ENCODE measurements around the gene DCAF8. TPM values are rescaled to one million over a fixed set of nuclear protein-coding genes. Genes with fewer than 3 reads are reported as not detected.
"Not testable (repeated sequence)": the region's sequence is repeated elsewhere in the genome, so short reads cannot be mapped to it uniquely, and the experiment has no call there.

Gene DCAF8
- total RNA-seq, result 100 to 1,000 TPM in 1 of 2 donors, 10 to 100 TPM in 1; 86.3 to 115 TPM

DNA sequence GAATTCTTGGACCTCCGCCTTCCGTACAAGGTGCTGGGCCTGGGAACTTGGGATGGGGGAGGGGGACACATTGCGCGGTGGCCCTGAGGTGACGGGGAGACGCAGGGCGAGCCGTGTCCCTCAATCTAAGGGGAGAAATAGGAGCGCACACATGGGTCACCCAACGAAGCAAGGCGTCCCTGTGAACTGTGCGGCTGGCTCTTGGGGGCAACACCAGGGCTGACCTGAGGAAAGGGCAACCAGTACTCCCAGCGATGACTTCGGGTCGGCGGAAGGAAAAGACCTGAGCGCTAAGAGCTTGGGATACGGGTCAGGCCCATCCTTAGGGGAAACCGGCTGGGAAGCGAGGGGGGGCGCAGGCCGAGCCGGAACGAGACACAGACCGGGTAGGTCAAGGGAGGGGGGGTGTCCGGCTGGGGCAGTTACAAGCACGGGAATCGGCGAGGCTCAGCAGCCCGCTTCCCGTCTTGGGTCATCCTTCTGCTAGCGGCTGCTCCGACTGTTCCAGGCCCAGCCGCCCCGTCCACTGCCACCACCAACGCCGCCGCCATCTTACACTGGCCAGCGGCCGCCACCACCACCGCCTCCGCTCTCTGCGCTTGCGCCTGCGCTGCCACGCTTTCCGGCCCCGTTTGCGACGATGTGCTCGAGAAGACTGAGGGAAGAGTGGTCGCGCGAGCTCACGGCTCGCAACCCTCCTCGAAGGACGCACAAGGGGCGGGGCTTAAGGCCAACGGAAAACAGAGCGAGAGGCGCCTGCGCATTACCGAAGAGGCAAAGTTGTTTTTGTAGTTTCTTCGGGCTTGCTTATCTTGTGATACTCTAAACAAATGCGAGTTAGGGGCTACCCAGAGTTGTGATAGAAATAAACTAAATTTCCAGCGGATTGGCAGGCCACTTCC is at the start of gene DCAF8:
Gene DCAF8, minus strand, starts transcription at position 657 of the 902 bp plus-strand sequence. CDS start 18,541 bp downstream, outside the sequence.
- Mint-ChIP-seq H3K9me3 (no peaks in the 10 kb centered on the region), H3K27ac (peak within 1 kb of the TSS; percentile 96 to 100), H3K36me3 (peaks cover 4% of the 10 kb centered on the region), H3K27me3 (no peaks in the 10 kb centered on the region), H3K4me1 (ENCODE audit: low read depth in 2 of 2) (peaks cover 37 to 42% of the 10 kb centered on the region in 2 donors), H3K4me3 (peak within 1 kb of the TSS; percentile 96)
- peak; percentile 94 to 97 for ATAC-seq
- peak; percentile 98 for DNase-seq (ENCODE audit: low spot score)

GRCh38 chr1:160309571-160309970 is 47.2 kb upstream of the DCAF8 start:
- Mint-ChIP-seq H3K4me1 (ENCODE audit: low read depth in 2 of 2) (peaks cover 0 to 3% of the 10 kb centered on the region in 2 donors), H3K27ac (no peak overlapping the region), H3K9me3 (no peaks in the 10 kb centered on the region), H3K27me3 (no peaks in the 10 kb centered on the region), H3K36me3 (peaks cover 55% of the 10 kb centered on the region), H3K4me3 (no peak overlapping the region)
- no peak for DNase-seq (ENCODE audit: low spot score)
- no peak for ATAC-seq

DNA sequence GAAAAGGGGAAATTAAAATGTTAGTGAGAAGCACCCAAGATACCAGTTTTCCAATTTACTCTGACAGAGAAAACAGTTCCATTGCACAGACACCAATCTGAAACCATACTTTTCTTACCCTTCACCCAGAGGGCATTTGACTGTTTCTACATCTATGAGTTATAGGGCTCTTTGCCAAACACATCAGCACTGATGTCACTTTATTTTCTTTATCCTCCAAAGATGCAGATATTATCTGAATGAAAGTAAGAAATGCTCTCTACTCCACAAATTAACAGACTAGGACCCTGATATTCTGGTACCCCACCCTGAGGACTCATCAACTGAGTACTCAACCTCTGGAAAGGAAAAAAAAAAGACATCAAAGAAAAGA is 46.8 kb upstream of the DCAF8 start:
- Mint-ChIP-seq H3K27ac (no peak overlapping the region), H3K27me3 (no peaks in the 10 kb centered on the region), H3K9me3 (no peaks in the 10 kb centered on the region), H3K4me3 (no peak overlapping the region), H3K4me1 (ENCODE audit: low read depth in 2 of 2) (peaks cover 0 to 3% of the 10 kb centered on the region in 2 donors), H3K36me3 (peaks cover 54% of the 10 kb centered on the region)
- no peak for DNase-seq (ENCODE audit: low spot score)
- ATAC-seq, result no peak

GRCh38 chr1:160308451-160309184 is 46.3 kb upstream of the DCAF8 start:
- Mint-ChIP-seq H3K27me3 (no peaks in the 10 kb centered on the region), H3K4me3 (no peak overlapping the region), H3K4me1 (ENCODE audit: low read depth in 2 of 2) (peaks cover 0 to 3% of the 10 kb centered on the region in 2 donors), H3K36me3 (peaks cover 51% of the 10 kb centered on the region), H3K9me3 (no peaks in the 10 kb centered on the region), H3K27ac (no peak overlapping the region)
- DNase-seq (ENCODE audit: low spot score), result no peak
- no peak for ATAC-seq

DNA sequence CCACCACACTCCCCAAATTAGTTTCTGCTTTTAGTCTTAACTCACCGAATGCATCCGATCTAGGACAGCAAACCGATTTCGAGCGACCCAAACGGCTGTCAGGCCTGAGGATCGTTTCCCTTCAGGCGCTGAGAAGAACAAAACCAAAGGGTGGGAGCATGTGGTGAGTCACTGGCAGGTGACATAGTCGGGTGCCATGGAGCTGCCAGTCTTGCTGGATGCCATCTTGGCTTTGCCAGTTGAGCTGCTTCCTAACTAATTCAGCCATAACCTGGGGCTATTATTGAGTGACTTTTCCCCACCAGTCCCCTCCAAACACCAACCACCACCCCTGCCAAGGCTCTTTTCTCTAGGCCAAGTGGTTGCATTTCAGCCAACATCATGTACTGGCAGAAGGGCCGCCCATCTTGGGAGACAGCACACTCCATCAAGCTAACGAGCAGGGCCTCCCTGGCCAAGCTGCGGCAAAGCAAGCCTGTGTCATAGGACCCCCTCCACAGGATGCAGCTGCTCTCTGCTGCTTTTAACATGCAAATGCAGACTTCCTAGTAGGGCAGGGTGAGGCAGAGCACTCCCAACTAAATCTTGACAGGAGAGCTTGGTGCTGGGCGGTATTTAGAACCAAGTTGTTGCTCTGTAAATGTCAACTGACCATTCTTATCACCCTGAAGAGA is 44.9 kb upstream of the DCAF8 start:
- Mint-ChIP-seq H3K4me1 (ENCODE audit: low read depth in 2 of 2) (no peaks in the 10 kb centered on the region), H3K27ac (no peak overlapping the region), H3K9me3 (no peaks in the 10 kb centered on the region), H3K36me3 (peaks cover 50% of the 10 kb centered on the region), H3K4me3 (no peak overlapping the region), H3K27me3 (no peaks in the 10 kb centered on the region)
- no peak for DNase-seq (ENCODE audit: low spot score)
- no peak for ATAC-seq

DNA sequence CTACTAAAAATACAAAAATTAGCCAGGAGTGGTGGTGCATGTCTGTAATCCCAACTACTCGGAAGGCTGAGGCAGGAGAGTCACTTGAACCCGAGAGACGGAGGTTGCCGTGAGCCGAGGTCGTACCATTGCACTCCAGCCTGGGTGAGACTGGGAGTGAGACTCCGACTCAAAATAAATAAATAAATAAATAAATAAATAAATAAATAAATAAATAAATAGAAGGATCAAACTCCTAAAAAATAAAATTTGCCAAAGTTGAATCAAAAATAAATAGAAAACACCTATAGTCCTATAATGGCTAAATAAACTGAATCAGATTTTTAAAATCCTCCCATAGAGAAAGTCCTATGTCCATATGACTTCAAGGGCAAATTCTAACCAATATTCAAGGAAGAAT is 37.8 kb upstream of the DCAF8 start:
- Mint-ChIP-seq H3K4me3 (no peak overlapping the region), H3K36me3 (peaks cover 54% of the 10 kb centered on the region), H3K4me1 (ENCODE audit: low read depth in 2 of 2) (no peaks in the 10 kb centered on the region), H3K27me3 (no peaks in the 10 kb centered on the region), H3K27ac (peak overlapping the region in 1 of 2 donors; percentile 51), H3K9me3 (no peaks in the 10 kb centered on the region)
- ATAC-seq (no peak), DNase-seq (ENCODE audit: low spot score) (no peak)

DNA sequence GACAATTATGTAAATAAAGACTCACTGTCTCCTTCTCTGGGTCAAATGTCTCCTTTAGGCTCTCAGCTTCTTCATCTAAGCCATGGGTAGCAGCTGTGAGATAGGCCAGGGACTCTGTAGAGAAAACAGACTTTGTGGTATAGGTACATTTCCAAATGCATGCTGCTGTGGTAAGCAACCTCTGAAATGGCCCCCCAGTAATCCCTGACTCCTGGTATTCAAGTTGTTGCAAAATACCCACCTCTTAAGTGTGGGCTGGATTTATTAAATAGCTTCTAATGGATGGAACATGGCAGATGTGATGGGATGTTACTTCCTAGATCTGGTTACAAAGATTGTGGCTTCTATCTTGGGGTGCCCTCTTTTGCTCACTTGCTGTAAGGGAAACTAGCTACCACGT is 33.7 kb upstream of the DCAF8 start:
- H3K9me3 Mint-ChIP-seq, result no peaks in the 10 kb centered on the region
- no peak overlapping the region for H3K27ac Mint-ChIP-seq
- no peak overlapping the region for H3K4me3 Mint-ChIP-seq
- ATAC-seq (no peak), DNase-seq (ENCODE audit: low spot score) (no peak)
- H3K27me3 Mint-ChIP-seq, result no peaks in the 10 kb centered on the region
- peaks cover 0 to 7% of the 10 kb centered on the region in 2 donors for H3K4me1 Mint-ChIP-seq (ENCODE audit: low read depth in 2 of 2)
- peaks cover 69% of the 10 kb centered on the region for H3K36me3 Mint-ChIP-seq

DNA sequence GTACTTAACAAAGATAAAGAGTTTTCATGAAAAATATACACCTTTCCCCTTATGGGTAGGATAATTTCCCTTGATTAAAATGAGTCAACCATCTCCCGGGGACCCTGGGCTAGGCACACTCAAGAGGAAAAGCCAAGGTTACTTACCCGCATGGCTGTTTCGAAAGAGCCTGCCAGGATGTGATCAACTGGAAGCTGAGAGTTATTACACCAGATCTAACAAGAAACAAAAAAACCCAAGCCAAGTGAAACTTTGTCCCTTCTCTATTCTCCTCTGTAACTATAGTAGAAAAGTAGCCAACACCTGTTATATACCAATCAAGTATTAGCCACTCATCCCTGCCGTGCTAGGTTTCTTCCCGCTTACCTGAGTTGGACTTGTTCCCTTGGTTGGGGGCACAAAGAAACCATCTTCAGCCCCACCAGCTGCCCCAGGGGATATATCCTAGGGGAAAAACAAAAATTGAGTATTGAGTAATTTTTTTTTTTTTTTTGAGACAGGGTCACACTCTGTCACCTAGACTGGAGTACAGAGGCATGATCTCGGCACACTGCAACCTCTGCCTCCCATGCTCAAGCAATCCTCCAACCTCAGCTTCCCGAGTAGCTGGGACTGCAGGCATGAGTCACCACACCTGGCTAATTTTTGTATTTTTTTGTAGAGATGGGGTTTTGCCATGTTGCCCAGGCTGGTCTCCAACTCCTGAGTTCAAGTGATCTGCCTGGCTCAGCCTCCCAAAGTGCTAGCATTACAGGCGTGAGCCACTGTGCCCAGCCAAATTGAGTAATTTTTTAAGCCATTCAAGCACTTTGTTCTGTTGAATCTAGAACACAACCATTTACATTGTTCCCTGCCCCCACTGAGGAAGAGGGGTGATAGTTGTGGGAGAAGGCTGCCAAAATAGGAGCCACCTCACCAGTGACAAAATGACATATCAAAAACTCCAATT is 30.9 kb upstream of the DCAF8 start:
- ATAC-seq, result no peak
- Mint-ChIP-seq H3K27me3 (no peaks in the 10 kb centered on the region), H3K27ac (peak overlapping the region in 1 of 2 donors; percentile 24)

GRCh38 chr1:160291248-160292220 is 29.2 kb upstream of the DCAF8 start:
- peak; percentile 74 to 83 for ATAC-seq
- peak; percentile 67 for DNase-seq (ENCODE audit: low spot score)
- Mint-ChIP-seq H3K9me3 (no peaks in the 10 kb centered on the region), H3K4me3 (no peak overlapping the region), H3K4me1 (ENCODE audit: low read depth in 2 of 2) (peaks cover 0 to 7% of the 10 kb centered on the region in 2 donors), H3K27ac (peak overlapping the region in 1 of 2 donors; percentile 24), H3K27me3 (no peaks in the 10 kb centered on the region), H3K36me3 (peaks cover 51% of the 10 kb centered on the region)

More for the DNA sequence above, 30.9 kb upstream of the DCAF8 start:
- no peak overlapping the region for H3K4me3 Mint-ChIP-seq
- H3K4me1 Mint-ChIP-seq (ENCODE audit: low read depth in 2 of 2), result peaks cover 0 to 7% of the 10 kb centered on the region in 2 donors
- DNase-seq (ENCODE audit: low spot score), result no peak
- H3K9me3 Mint-ChIP-seq, result no peaks in the 10 kb centered on the region
- H3K36me3 Mint-ChIP-seq, result peaks cover 65% of the 10 kb centered on the region

GRCh38 chr1:160287769-160288168 is 25.4 kb upstream of the DCAF8 start:
- H3K36me3 Mint-ChIP-seq, result peaks cover 24% of the 10 kb centered on the region
- not testable (repeated sequence) for ATAC-seq; H3K9me3 Mint-ChIP-seq; H3K27me3 Mint-ChIP-seq; DNase-seq (ENCODE audit: low spot score); H3K4me3 Mint-ChIP-seq
- H3K4me1 Mint-ChIP-seq (ENCODE audit: low read depth in 2 of 2), result peaks cover 25 to 28% of the 10 kb centered on the region in 2 donors
- peak overlapping the region in 1 of 2 donors; percentile 60 for H3K27ac Mint-ChIP-seq

GRCh38 chr1:160285506-160285905 is 23.2 kb upstream of the DCAF8 start:
- peaks cover 10% of the 10 kb centered on the region for H3K36me3 Mint-ChIP-seq
- ATAC-seq, result no peak
- peak overlapping the region; percentile 100 for H3K4me3 Mint-ChIP-seq
- peaks cover 24 to 25% of the 10 kb centered on the region in 2 donors for H3K4me1 Mint-ChIP-seq (ENCODE audit: low read depth in 2 of 2)
- peak overlapping the region; percentile 91 to 95 for H3K27ac Mint-ChIP-seq
- H3K9me3 Mint-ChIP-seq, result no peaks in the 10 kb centered on the region
- DNase-seq (ENCODE audit: low spot score), result no peak
- no peaks in the 10 kb centered on the region for H3K27me3 Mint-ChIP-seq
